Activated CD4-positive, alpha-beta T cell treated with anti-CD3 and anti-CD28 coated beads for 48 hours (primary cell): Measurements from ENCODE around the gene MRGPRF.
"Not testable (repeated sequence)": the region's sequence is repeated elsewhere in the genome, so short reads cannot be mapped to it uniquely, and the experiment has no call there.

ENCODE experiments used
- DNase-seq: peaks from one replicate; pipeline ENCODE4 v3.0.0-alpha.2; 2020

MRGPRF gene

GRCh38 chr11:69002110-69002569, 10.9 kb downstream of the MRGPRF start:
- DNase-seq: no peak

- DNase-seq: no peak
Observed at GRCh38 chr11:69001243-69002081, 11.6 kb downstream of the MRGPRF start.

GRCh38 chr11:69000831-69001242, 12.2 kb downstream of the MRGPRF start:
- no peak for DNase-seq

GRCh38 chr11:69000391-69000790, 12.7 kb downstream of the MRGPRF start:
- no peak for DNase-seq

GRCh38 chr11:68999748-69000355, 13.2 kb downstream of the MRGPRF start:
- DNase-seq: not testable (repeated sequence)

GRCh38 chr11:68999093-68999747, 13.8 kb downstream of the MRGPRF start:
- no peak for DNase-seq

- DNase-seq: no peak
Observed at GRCh38 chr11:68998390-68998911, 14.6 kb downstream of the MRGPRF start.

- DNase-seq: no peak
Observed at GRCh38 chr11:68997995-68998348, 15.1 kb downstream of the MRGPRF start.

GRCh38 chr11:68997124-68997994, 15.7 kb downstream of the MRGPRF start:
- no peak for DNase-seq

GRCh38 chr11:68996376-68997123, 16.5 kb downstream of the MRGPRF start:
- no peak for DNase-seq

GRCh38 chr11:68994894-68995285, 18.2 kb downstream of the MRGPRF start:
- no peak for DNase-seq

GRCh38 chr11:68994161-68994893, 18.7 kb downstream of the MRGPRF start:
- DNase-seq: no peak

GRCh38 chr11:68993546-68993945, 19.5 kb downstream of the MRGPRF start:
- no peak for DNase-seq

GRCh38 chr11:68992743-68993255, 20.2 kb downstream of the MRGPRF start:
- DNase-seq: no peak

GRCh38 chr11:68990995-68991780, 21.9 kb downstream of the MRGPRF start:
- no peak for DNase-seq

- DNase-seq: no peak
Observed at GRCh38 chr11:68989936-68990606, 23.0 kb downstream of the MRGPRF start.

- DNase-seq: no peak
Observed at GRCh38 chr11:68988491-68988890, 24.6 kb downstream of the MRGPRF start.

GRCh38 chr11:68987211-68987610, 25.8 kb downstream of the MRGPRF start:
- DNase-seq: no peak

- no peak for DNase-seq
Observed at GRCh38 chr11:68983801-68984200, 29.2 kb downstream of the MRGPRF start.
